NCI-H748 treated with DMSO at 0.1 percent for 48 hours (cell line): Measurements from ENCODE around the gene ZNF232.
"Not testable (repeated sequence)": the region's sequence is repeated elsewhere in the genome, so short reads cannot be mapped to it uniquely, and the experiment has no call there.

Source experiments
- DNase-seq: peaks from one replicate; lab custom pipeline; 2025; lab: John Stamatoyannopoulos, UW

The ZNF232 gene

GRCh38 chr17:5111402-5112204 is at the start of gene ZNF232:
Gene ZNF232, minus strand, starts transcription at chr17:5111878. Its CDS starts 56 bp downstream, at chr17:5111822.
- DNase-seq: peak; percentile 96

- DNase-seq: not testable (repeated sequence)
These were observed 49.0 kb upstream of the ZNF232 start for GRCh38 chr17:5160702-5161101.

- not testable (repeated sequence) for DNase-seq
These were observed 34.4 kb upstream of the ZNF232 start for GRCh38 chr17:5146122-5146521.

GRCh38 chr17:5142877-5143276 is 31.2 kb upstream of the ZNF232 start:
- DNase-seq: not testable (repeated sequence)

- DNase-seq: no peak
These were observed 27.7 kb upstream of the ZNF232 start for GRCh38 chr17:5139458-5139732.

- DNase-seq: no peak
These were observed 27.2 kb upstream of the ZNF232 start for GRCh38 chr17:5138616-5139457.

- not testable (repeated sequence) for DNase-seq
These were observed 26.5 kb upstream of the ZNF232 start for GRCh38 chr17:5138198-5138544.

- not testable (repeated sequence) for DNase-seq
These were observed 26.0 kb upstream of the ZNF232 start for GRCh38 chr17:5137511-5138197.

- DNase-seq: not testable (repeated sequence)
These were observed 25.1 kb upstream of the ZNF232 start for GRCh38 chr17:5136580-5137412.

GRCh38 chr17:5135726-5136579 is 24.3 kb upstream of the ZNF232 start:
- DNase-seq: no peak

- DNase-seq: not testable (repeated sequence)
These were observed 23.5 kb upstream of the ZNF232 start for GRCh38 chr17:5135131-5135712.

- not testable (repeated sequence) for DNase-seq
These were observed 22.9 kb upstream of the ZNF232 start for GRCh38 chr17:5134571-5134970.

- DNase-seq: not testable (repeated sequence)
These were observed 22.3 kb upstream of the ZNF232 start for GRCh38 chr17:5133961-5134360.

GRCh38 chr17:5133311-5133710 is 21.6 kb upstream of the ZNF232 start:
- DNase-seq: no peak

- not testable (repeated sequence) for DNase-seq
These were observed 21.0 kb upstream of the ZNF232 start for GRCh38 chr17:5132503-5133225.

GRCh38 chr17:5131799-5132502 is 20.3 kb upstream of the ZNF232 start:
- not testable (repeated sequence) for DNase-seq

GRCh38 chr17:5131146-5131715 is 19.6 kb upstream of the ZNF232 start:
- no peak for DNase-seq

GRCh38 chr17:5130687-5131086 is 19.0 kb upstream of the ZNF232 start:
- DNase-seq: not testable (repeated sequence)

- not testable (repeated sequence) for DNase-seq
These were observed 18.6 kb upstream of the ZNF232 start for GRCh38 chr17:5130261-5130660.
